OCI-LY7 (cell line): ENCODE results near the gene TMEM50B. TPM values are rescaled to one million over a fixed set of nuclear protein-coding genes. Genes with fewer than 3 reads are reported as not detected.

ENCODE experiments used
- BruUV-seq: library from RNA; stranded (reverse); fragments of 400-500 nt; replicated peaks from 2 replicates; lab custom pipeline; 2021; lab: Mats Ljungman, UMichigan
- CTCF ChIA-PET: fragments of 300-600 bp; sonication (Branson Sonifier 250); formaldehyde crosslinking; loops from one replicate; lab custom pipeline; 2022; ENCODE audit warnings: antibody characterized with exemption; ENCODE audit not compliant: unreplicated experiment; lab: Charles Lee
- POLR2A ChIA-PET: fragments of 300-600 bp; sonication (Branson Sonifier 250); formaldehyde crosslinking; loops from one replicate; lab custom pipeline; 2022; ENCODE audit warnings: antibody characterized with exemption; lab: Charles Lee
- DNase-seq: peaks from one replicate; pipeline ENCODE4 v3.0.0-alpha.2; 2015; ENCODE audit warnings: low spot score
- H2AFZ ChIP-seq: fragments of 200-600 bp; sonication (generic), shearing (Covaris generic); 2 replicates; pipeline ENCODE4 v1.6.1; 2014; ENCODE audit warnings: mild to moderate bottlenecking, antibody characterized with exemption, low read length, moderate library complexity
- H3K27ac ChIP-seq: fragments of 200-600 bp; sonication (generic); 2 replicates; pipeline ENCODE4 v1.5.1; 2014; ENCODE audit warnings: mixed run types, low read depth, mild to moderate bottlenecking, moderate library complexity, low read length, inconsistent platforms; ENCODE audit not compliant: poor library complexity, severe bottlenecking
- H3K36me3 ChIP-seq: fragments of 200-600 bp; sonication (generic); 2 replicates; pipeline ENCODE4 v1.6.1; 2014; ENCODE audit warnings: mild to moderate bottlenecking, antibody characterized with exemption, low read length, moderate library complexity, mixed read lengths; ENCODE audit not compliant: insufficient read depth
- H3K4me1 ChIP-seq: fragments of 200-600 bp; sonication (generic); 2 replicates; pipeline ENCODE4 v1.5.1; 2014; ENCODE audit warnings: mild to moderate bottlenecking, low read length; ENCODE audit not compliant: insufficient read depth, poor library complexity, severe bottlenecking
- H3K4me2 ChIP-seq: fragments of 200-600 bp; sonication (generic); 2 replicates; pipeline ENCODE4 v1.6.1; 2014; ENCODE audit warnings: mild to moderate bottlenecking, low read length
- H3K4me3 ChIP-seq: fragments of 200-600 bp; sonication (generic); 2 replicates; pipeline ENCODE4 v1.5.1; 2014; ENCODE audit warnings: mild to moderate bottlenecking, low read depth, low read length; ENCODE audit not compliant: poor library complexity, severe bottlenecking
- H3K79me2 ChIP-seq: fragments of 200-600 bp; sonication (generic); 2 replicates; pipeline ENCODE4 v1.6.1; 2016; ENCODE audit warnings: low read depth, mild to moderate bottlenecking, low read length, moderate library complexity, mixed read lengths; ENCODE audit not compliant: insufficient read depth
- H3K9me2 ChIP-seq: fragments of 200-600 bp; sonication (generic); 2 replicates; pipeline ENCODE4 v1.6.1; 2016; ENCODE audit warnings: mild to moderate bottlenecking, low read length, mixed read lengths; ENCODE audit not compliant: insufficient read depth
- H3K9me3 ChIP-seq: fragments of 200-600 bp; sonication (generic); 2 replicates; pipeline ENCODE4 v1.6.1; 2014; ENCODE audit warnings: mild to moderate bottlenecking, mixed run types, low read length, mixed read lengths
- H4K20me1 ChIP-seq: fragments of 200-600 bp; sonication (generic); 2 replicates; pipeline ENCODE4 v1.6.1; 2014; ENCODE audit warnings: mild to moderate bottlenecking, antibody characterized with exemption, low read length, moderate library complexity, mixed read lengths; ENCODE audit not compliant: insufficient read depth
- EZH2phosphoT487 ChIP-seq: fragments of 200-600 bp; sonication (generic); IDR thresholded peaks from 2 replicates; pipeline ENCODE4 v1.6.1; 2018; ENCODE audit warnings: low read depth, borderline replicate concordance, mild to moderate bottlenecking, mixed run types, antibody characterized with exemption, low read length, moderate library complexity, mixed read lengths
- intact Hi-C: fragments of 100-400 bp; cut with micrococcal nuclease; formaldehyde crosslinking; loops from one replicate; pipeline ENCODE4 v1.10.0; 2022; ENCODE audit not compliant: unreplicated experiment
- total RNA-seq, 2 experiments: library from RNA; depleted of rRNA in 1 of 2; stranded (reverse); fragments of >200 nt in 1 of 2; shearing (Covaris generic) in 1 of 2; gene quantifications; 2 replicates each; pipeline ENCODE4 v1.2.3, GENCODE V29; 2014 to 2022
- TF ChIP-seq, protein P1 (sequence below): fragments of 200-600 bp; sonication (generic); conservative IDR thresholded peaks from 2 replicates; pipeline ENCODE4 v1.5.1; 2014; ENCODE audit warnings: mild to moderate bottlenecking, antibody characterized with exemption, low read length, moderate library complexity, mixed read lengths

Gene TMEM50B
- total RNA-seq, 2 experiments from 2014 or later: 24.4 to 30.3 TPM

DNA sequence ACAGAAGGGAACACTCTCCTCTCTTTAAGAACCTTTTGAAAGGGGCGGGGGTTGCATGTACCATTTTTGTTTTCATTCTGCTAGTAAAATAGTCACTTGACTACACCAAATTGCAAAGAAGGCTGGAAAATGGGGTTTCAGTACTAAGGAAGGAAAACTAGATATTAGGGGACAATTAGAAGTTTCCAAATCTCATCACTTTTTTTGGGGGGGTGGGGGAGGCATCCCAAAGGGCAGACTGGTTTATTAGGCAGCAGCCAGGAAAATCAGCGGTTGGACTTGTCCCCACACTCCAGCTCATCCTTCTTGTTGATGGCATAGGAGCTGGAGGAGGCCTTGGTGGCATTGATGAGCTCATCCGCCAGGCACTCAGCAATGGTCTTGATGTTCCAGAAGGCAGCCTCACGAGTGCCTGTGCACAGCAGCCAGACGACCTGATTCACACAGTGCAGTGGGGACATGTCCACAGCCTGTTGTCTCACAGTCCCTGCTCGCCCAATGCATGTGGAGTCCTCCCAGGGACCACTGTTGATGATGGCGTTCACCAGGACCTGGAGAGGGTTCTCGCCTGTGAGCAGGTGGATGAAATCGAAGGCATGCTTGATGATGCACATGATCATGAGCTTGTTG lies 1.7 kb upstream of the TMEM50B start:
- H4K20me1 ChIP-seq: no peaks in the 10 kb centered on the region
- H3K4me1 ChIP-seq: peaks cover 14% of the 10 kb centered on the region
- no peaks in the 10 kb centered on the region for H3K9me3 ChIP-seq
- intact Hi-C loops: no loop called here
- ChIA-PET POLR2A (interaction anchor here (0.7 to 4.1 kb wide), 4 partner anchors 9 to 39 kb away, joined by 3 to 43 read pairs (median 6); partner anchors contain the start of gene DNAJC28), CTCF (no interaction called here)
- H3K79me2 ChIP-seq: peaks cover 8% of the 10 kb centered on the region; the same call in 1 of the 2 replicates
- no TSS peak for BruUV-seq
- H3K36me3 ChIP-seq: no peaks in the 10 kb centered on the region
- TF ChIP-seq EZH2phosphoT487: no peak
- TF ChIP-seq, protein P1, sequence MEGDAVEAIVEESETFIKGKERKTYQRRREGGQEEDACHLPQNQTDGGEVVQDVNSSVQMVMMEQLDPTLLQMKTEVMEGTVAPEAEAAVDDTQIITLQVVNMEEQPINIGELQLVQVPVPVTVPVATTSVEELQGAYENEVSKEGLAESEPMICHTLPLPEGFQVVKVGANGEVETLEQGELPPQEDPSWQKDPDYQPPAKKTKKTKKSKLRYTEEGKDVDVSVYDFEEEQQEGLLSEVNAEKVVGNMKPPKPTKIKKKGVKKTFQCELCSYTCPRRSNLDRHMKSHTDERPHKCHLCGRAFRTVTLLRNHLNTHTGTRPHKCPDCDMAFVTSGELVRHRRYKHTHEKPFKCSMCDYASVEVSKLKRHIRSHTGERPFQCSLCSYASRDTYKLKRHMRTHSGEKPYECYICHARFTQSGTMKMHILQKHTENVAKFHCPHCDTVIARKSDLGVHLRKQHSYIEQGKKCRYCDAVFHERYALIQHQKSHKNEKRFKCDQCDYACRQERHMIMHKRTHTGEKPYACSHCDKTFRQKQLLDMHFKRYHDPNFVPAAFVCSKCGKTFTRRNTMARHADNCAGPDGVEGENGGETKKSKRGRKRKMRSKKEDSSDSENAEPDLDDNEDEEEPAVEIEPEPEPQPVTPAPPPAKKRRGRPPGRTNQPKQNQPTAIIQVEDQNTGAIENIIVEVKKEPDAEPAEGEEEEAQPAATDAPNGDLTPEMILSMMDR: no peak
- no peak for DNase-seq
- H3K27ac ChIP-seq: no peak overlapping the region
- no peak overlapping the region for H3K4me3 ChIP-seq
- H2AFZ ChIP-seq: no peak overlapping the region
- H3K9me2 ChIP-seq: no peaks in the 10 kb centered on the region
- no peak overlapping the region for H3K4me2 ChIP-seq

DNA sequence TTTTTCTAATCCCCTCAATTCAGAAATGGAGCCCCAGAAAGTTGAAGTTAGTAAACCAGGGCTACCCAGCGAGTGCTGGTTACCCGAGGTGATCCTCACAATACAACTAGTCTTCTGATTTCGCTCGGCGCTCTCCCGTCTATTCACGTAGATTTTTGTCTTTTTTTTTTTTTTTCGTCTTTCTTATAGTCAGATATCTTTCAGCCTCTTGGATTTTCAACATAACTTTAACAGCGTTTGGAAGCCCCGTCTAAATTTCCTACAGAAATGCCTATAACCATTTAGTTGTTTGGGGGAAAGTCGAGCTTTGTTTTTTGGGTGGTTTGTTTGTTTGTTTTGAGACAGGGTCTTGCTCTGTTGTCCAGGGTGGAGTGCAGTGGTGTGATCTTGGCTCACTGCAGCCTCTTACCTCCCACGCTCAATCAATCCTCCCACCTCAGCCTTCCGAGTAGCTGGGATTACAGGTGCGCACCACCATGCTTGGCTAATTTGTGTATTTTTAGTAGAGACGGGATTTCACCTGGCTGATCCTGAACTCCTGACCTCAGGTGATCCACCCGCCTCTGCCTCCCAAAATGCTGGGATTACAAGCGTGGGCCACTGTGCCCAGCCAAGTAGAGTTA lies 818 bp upstream of the TMEM50B start:
- Histone ChIP-seq H3K4me3 (peak overlapping the region; percentile 88), H3K27ac (peak overlapping the region; percentile 19), H3K9me3 (no peaks in the 10 kb centered on the region), H3K4me2 (peak overlapping the region; percentile 77), H2AFZ (peak overlapping the region; percentile 86), H4K20me1 (no peaks in the 10 kb centered on the region), H3K79me2 (peaks cover 8% of the 10 kb centered on the region; the same call in 1 of the 2 replicates), H3K36me3 (no peaks in the 10 kb centered on the region), H3K4me1 (peaks cover 14% of the 10 kb centered on the region), H3K9me2 (no peaks in the 10 kb centered on the region)
- DNase-seq: no peak
- POLR2A ChIA-PET: interaction anchor here (0.6 to 4.1 kb wide), 14 partner anchors 10 to 705 kb away, joined by 3 to 43 read pairs (median 4); partner anchors contain the start of genes DNAJC28 and DONSON
- CTCF ChIA-PET: interaction anchor here (0.7 to 1.2 kb wide), 5 partner anchors 8 to 79 kb away, joined by 3 to 5 read pairs (median 4); partner anchors contain the start of gene DNAJC28
- BruUV-seq: TSS peak; percentile 85
- intact Hi-C loops: loop anchor here (1.0 kb wide), 1 partner anchor 62 kb away; the partner anchor contains the start of gene GART
- TF ChIP-seq, protein P1: no peak
- no peak for TF ChIP-seq EZH2phosphoT487
